Osteoblast (primary cell): ENCODE results near the gene CDC7. TPM values are rescaled to one million over a fixed set of nuclear protein-coding genes. Genes with fewer than 3 reads are reported as not detected.

Experiments used
- DNase-seq: peaks from one replicate; pipeline ENCODE4 v3.0.0; 2011; ENCODE audit warnings: low spot score, mixed read lengths; ENCODE audit not compliant: insufficient read length; ENCODE audit errors: missing footprints
- H2AFZ ChIP-seq: 2 replicates; pipeline ENCODE4 v1.6.0; 2011; ENCODE audit warnings: mild to moderate bottlenecking, low read length
- H3K27ac ChIP-seq: 2 replicates; pipeline ENCODE4 v1.5.1; 2011; ENCODE audit warnings: mild to moderate bottlenecking, low read depth, low read length, moderate library complexity
- H3K27me3 ChIP-seq: 2 replicates; pipeline ENCODE4 v1.6.0; 2012; ENCODE audit warnings: mild to moderate bottlenecking, control low read depth, inconsistent platforms, low read length, moderate library complexity; ENCODE audit not compliant: insufficient read depth
- H3K36me3 ChIP-seq: 2 replicates; pipeline ENCODE4 v1.5.1; 2011; ENCODE audit warnings: mild to moderate bottlenecking, low read length, control low read depth, moderate library complexity; ENCODE audit not compliant: insufficient read depth
- H3K4me1 ChIP-seq: 2 replicates; pipeline ENCODE4 v1.5.1; 2011; ENCODE audit warnings: mild to moderate bottlenecking, low read length, control low read depth, moderate library complexity; ENCODE audit not compliant: insufficient read depth
- H3K4me2 ChIP-seq: 2 replicates; pipeline ENCODE4 v1.6.0; 2011; ENCODE audit warnings: mild to moderate bottlenecking, low read length; ENCODE audit not compliant: insufficient read depth
- H3K4me3 ChIP-seq: fragments of 200-600 bp; sonication (generic); 3 replicates; pipeline ENCODE4 v1.5.1; 2012; ENCODE audit warnings: mild to moderate bottlenecking, low read length, inconsistent platforms; ENCODE audit not compliant: insufficient read depth
- H3K79me2 ChIP-seq: 2 replicates; pipeline ENCODE4 v1.6.0; 2012; ENCODE audit warnings: mild to moderate bottlenecking, low read length, control low read depth, inconsistent platforms; ENCODE audit not compliant: insufficient read depth
- H3K9me3 ChIP-seq: 2 replicates; pipeline ENCODE4 v1.5.1; 2011; ENCODE audit warnings: low read depth, low read length, control low read depth
- H4K20me1 ChIP-seq: 2 replicates; pipeline ENCODE4 v1.6.0; 2012; ENCODE audit warnings: mild to moderate bottlenecking, low read length, control low read depth; ENCODE audit not compliant: insufficient read depth
- total RNA-seq: library from RNA; depleted of rRNA; stranded (reverse); fragments of >200 nt; gene quantifications from 2 replicates; pipeline ENCODE4 v1.2.3, GENCODE V29; 2012
- TF ChIP-seq, protein P1 (sequence below): IDR thresholded peaks from 2 replicates; pipeline ENCODE4 v1.5.1; 2011; ENCODE audit warnings: mild to moderate bottlenecking, low read depth, low read length, moderate library complexity; ENCODE audit errors: extremely low read depth

The CDC7 gene
- total RNA-seq, 1 donor: 3.3 TPM

DNA sequence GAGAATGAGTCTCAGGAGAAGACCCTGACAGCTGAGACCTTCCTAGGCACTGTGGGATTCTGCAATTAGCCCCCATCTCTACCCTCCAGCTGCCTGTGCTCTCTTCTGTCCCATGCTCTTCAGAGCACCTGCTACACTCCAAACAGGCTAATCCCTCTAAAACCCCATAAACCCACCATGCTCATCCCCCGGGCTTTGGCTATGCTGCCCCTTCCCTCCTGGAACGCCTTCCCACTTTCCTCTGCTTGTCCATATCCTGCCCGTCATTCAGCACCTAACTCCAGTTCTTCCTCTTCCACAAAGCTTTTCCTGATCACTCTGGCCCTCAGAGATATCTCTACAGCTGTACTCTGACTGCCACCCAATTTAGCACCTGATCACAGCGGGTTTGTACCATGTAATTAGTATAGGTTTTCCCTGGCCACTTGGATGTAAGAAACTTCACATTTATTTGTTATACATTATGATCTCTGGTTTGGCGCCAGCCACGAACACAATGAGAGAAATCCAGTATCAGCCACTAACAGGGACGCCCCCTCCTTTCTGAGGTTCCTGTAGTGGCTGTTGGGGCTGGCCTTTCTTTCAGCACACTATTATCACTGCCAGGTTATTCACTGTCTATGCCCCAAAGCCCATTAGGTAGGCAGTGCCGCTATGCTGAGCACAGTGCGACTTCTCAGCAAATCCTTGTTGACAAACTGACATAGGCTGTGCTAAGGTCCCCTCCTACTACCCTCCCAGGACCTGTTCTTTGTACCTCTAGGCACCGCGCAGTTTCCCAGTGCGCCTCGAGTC is 45.1 kb downstream of the CDC7 start:
- no peak overlapping the region for H2AFZ ChIP-seq
- no peaks in the 10 kb centered on the region for H4K20me1 ChIP-seq
- H3K4me2 ChIP-seq: no peak overlapping the region
- no peak overlapping the region for H3K4me3 ChIP-seq
- no peaks in the 10 kb centered on the region for H3K27me3 ChIP-seq
- DNase-seq: peak; percentile 29
- no peaks in the 10 kb centered on the region for H3K9me3 ChIP-seq
- TF ChIP-seq, protein P1, sequence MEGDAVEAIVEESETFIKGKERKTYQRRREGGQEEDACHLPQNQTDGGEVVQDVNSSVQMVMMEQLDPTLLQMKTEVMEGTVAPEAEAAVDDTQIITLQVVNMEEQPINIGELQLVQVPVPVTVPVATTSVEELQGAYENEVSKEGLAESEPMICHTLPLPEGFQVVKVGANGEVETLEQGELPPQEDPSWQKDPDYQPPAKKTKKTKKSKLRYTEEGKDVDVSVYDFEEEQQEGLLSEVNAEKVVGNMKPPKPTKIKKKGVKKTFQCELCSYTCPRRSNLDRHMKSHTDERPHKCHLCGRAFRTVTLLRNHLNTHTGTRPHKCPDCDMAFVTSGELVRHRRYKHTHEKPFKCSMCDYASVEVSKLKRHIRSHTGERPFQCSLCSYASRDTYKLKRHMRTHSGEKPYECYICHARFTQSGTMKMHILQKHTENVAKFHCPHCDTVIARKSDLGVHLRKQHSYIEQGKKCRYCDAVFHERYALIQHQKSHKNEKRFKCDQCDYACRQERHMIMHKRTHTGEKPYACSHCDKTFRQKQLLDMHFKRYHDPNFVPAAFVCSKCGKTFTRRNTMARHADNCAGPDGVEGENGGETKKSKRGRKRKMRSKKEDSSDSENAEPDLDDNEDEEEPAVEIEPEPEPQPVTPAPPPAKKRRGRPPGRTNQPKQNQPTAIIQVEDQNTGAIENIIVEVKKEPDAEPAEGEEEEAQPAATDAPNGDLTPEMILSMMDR: no peak
- H3K79me2 ChIP-seq: no peaks in the 10 kb centered on the region
- H3K4me1 ChIP-seq: no peaks in the 10 kb centered on the region
- no peak overlapping the region for H3K27ac ChIP-seq
- H3K36me3 ChIP-seq: no peaks in the 10 kb centered on the region

DNA sequence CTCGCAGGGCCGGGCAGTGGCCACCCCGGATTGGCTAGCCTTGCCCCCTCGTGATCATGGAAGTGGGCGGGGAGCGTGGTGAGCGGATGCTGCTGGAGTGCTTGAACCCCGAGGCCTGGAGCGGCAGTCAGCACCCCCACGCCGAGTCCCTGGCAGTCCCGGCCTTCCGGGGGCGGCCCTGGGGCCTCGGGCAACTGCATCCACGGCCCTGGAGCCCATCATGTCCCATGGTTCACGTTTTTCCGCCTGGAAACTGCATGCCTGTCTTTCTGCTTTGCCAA is 45.6 kb downstream of the CDC7 start:
- Histone ChIP-seq H3K4me1 (no peaks in the 10 kb centered on the region), H2AFZ (no peak overlapping the region), H3K27me3 (no peaks in the 10 kb centered on the region), H3K4me2 (no peak overlapping the region), H3K4me3 (no peak overlapping the region), H3K79me2 (no peaks in the 10 kb centered on the region), H3K27ac (no peak overlapping the region), H3K36me3 (no peaks in the 10 kb centered on the region), H3K9me3 (no peaks in the 10 kb centered on the region), H4K20me1 (no peaks in the 10 kb centered on the region)
- TF ChIP-seq, protein P1: no peak
- DNase-seq: no peak

DNA sequence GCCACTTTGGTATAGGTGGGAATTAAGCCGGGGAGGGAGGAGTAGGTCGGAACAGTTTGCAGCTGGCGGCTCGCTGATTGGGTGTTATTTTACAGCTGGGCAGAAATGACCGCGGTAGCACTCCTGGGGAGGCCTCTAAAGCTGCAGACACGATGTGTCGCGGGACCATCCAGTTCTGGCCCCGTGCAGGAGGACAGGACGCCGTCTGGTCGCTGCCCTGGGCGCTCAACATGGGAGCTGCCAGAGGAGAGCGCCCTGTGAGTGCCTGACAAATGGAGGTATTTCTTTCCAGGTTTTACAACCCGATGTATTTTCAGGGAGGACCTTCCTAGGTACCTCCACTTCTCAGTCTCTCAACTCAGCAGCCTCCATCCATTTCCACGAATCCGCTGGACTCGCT is 46.2 kb downstream of the CDC7 start:
- no peaks in the 10 kb centered on the region for H3K79me2 ChIP-seq
- no peak overlapping the region for H3K27ac ChIP-seq
- no peak overlapping the region for H3K4me2 ChIP-seq
- no peaks in the 10 kb centered on the region for H3K4me1 ChIP-seq
- no peaks in the 10 kb centered on the region for H3K36me3 ChIP-seq
- no peak overlapping the region for H2AFZ ChIP-seq
- TF ChIP-seq, protein P1: no peak
- peak; percentile 52 for DNase-seq
- H3K4me3 ChIP-seq: no peak overlapping the region
- H4K20me1 ChIP-seq: no peaks in the 10 kb centered on the region
- no peaks in the 10 kb centered on the region for H3K27me3 ChIP-seq
- H3K9me3 ChIP-seq: no peaks in the 10 kb centered on the region

DNA sequence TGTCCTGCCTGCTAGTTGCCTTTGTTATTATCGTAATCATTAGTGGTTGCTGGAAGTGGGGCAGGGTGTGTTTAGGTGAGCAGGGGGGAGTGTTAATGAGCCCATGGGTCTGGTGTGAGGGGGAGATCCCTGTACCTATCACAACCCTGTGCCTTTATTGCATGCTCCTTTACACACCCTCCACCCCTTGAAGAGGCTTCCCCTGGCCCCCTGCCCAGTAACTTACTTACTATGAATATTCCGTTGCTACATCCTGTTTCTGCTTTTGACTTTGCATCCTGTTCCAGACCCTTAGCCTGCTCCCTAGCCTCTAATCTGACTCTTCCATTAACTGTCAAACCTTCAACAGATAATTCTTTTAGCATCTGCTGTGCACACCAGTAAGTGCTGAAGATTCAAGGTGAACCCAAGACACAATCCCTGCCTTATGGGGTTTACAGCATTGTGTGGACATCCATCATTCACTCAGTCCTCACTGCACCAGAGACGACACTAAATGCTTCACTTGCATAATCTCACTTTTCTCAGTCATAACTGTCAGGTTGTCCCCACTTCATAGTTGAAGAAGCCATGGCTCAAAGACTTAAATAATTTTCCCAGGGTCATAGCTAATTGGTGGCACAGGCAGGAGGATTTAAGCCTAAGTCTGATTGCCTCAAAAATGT is 47.9 kb downstream of the CDC7 start:
- H3K4me2 ChIP-seq: no peak overlapping the region
- H2AFZ ChIP-seq: no peak overlapping the region
- H3K79me2 ChIP-seq: no peaks in the 10 kb centered on the region
- TF ChIP-seq, protein P1: no peak
- no peak overlapping the region for H3K4me3 ChIP-seq
- no peaks in the 10 kb centered on the region for H3K27me3 ChIP-seq
- no peaks in the 10 kb centered on the region for H4K20me1 ChIP-seq
- H3K27ac ChIP-seq: no peak overlapping the region
- no peaks in the 10 kb centered on the region for H3K9me3 ChIP-seq
- H3K36me3 ChIP-seq: no peaks in the 10 kb centered on the region
- DNase-seq: no peak
- peaks cover 14% of the 10 kb centered on the region for H3K4me1 ChIP-seq
